Measurements from ENCODE around the gene NFATC2IP.

Gene NFATC2IP

DNA sequence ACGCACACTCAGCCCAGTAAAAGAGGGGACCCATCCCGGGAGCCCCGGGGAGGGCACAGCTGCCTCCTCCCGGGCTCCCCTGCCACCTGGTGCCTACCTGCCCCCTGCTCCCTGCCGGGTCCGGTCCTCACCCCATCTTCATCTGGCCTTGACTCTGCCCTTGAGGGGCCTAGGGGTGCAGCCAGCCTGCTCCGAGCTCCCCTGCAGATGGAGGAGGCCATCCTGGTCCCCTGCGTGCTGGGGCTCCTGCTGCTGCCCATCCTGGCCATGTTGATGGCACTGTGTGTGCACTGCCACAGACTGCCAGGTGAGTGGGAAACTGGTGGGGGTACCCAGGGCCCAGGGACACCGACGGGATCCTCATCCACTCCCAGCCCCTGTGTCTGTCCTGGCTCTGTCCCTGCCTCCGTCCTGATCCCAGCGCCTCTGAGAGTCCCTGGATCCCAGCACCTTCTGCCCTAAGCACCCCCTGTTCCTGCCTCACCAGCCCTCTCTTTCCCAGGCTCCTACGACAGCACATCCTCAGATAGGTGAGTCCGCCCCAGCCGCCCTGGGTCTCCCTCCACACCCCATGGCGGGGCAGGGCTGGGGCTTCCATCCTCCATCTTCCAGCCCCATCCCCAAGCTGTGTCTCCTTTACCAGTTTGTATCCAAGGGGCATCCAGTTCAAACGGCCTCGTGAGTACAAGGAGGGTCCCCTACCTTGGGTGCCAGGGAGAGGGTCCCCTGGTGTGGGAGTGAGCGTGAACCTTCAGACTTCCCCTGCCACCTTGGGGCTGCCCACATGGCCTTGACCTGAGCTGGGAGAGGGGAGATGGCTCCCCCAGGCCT is 34.7 kb downstream of the NFATC2IP start:
- no peak for DNase-seq (ENCODE audit: low read depth in 2 of 2)
- H3K4me3 ChIP-seq (replicated peaks in 1 of 2; ENCODE audit: low read depth in 2 of 2, low read length in 2 of 2) = no peak overlapping the region
- TF ChIP-seq, protein P1, sequence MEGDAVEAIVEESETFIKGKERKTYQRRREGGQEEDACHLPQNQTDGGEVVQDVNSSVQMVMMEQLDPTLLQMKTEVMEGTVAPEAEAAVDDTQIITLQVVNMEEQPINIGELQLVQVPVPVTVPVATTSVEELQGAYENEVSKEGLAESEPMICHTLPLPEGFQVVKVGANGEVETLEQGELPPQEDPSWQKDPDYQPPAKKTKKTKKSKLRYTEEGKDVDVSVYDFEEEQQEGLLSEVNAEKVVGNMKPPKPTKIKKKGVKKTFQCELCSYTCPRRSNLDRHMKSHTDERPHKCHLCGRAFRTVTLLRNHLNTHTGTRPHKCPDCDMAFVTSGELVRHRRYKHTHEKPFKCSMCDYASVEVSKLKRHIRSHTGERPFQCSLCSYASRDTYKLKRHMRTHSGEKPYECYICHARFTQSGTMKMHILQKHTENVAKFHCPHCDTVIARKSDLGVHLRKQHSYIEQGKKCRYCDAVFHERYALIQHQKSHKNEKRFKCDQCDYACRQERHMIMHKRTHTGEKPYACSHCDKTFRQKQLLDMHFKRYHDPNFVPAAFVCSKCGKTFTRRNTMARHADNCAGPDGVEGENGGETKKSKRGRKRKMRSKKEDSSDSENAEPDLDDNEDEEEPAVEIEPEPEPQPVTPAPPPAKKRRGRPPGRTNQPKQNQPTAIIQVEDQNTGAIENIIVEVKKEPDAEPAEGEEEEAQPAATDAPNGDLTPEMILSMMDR (IDR thresholded peaks at IDR 0.05; ENCODE audit: low read depth, low read length) = no peak

DNA sequence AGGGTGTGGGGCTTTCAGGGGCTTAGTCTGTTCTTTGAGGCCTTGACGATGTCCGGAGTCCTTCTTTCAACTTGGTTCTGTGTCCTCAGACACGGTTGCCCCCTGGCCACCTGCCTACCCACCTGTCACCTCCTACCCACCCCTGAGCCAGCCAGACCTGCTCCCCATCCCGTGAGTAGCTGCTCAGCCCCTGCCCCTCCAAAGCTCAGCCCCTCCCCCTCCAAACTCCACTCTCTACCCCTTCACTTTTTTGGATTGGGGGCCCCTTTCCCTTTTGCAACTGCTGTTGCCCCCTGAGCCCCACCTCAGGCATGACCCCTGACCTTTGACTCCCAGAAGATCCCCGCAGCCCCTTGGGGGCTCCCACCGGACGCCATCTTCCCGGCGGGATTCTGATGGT is 35.3 kb downstream of the NFATC2IP start:
- no peak overlapping the region for H3K4me3 ChIP-seq (replicated peaks in 1 of 2; ENCODE audit: low read depth in 2 of 2, low read length in 2 of 2)
- no peak for DNase-seq (ENCODE audit: low read depth in 2 of 2)

DNA sequence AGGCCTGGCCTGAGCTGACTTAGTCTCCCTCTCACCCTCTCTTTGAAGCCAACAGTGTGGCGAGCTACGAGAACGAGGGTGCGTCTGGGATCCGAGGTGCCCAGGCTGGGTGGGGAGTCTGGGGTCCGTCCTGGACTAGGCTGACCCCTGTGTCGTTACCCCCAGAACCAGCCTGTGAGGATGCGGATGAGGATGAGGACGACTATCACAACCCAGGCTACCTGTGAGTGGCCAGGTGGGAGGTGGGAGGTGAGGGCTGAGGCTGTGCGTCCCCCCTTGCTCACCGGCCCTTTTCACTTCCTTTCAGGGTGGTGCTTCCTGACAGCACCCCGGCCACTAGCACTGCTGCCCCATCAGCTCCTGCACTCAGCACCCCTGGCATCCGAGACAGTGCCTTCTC is 35.8 kb downstream of the NFATC2IP start:
- no peak overlapping the region for H3K4me3 ChIP-seq (replicated peaks in 1 of 2; ENCODE audit: low read depth in 2 of 2, low read length in 2 of 2)
- TF ChIP-seq, protein P1 (IDR thresholded peaks at IDR 0.05; ENCODE audit: low read depth, low read length) = no peak
- DNase-seq (ENCODE audit: low read depth in 2 of 2) = no peak

More for the DNA sequence above, 35.3 kb downstream of the NFATC2IP start:
- TF ChIP-seq, protein P1 (IDR thresholded peaks at IDR 0.05; ENCODE audit: low read depth, low read length) = no peak

DNA sequence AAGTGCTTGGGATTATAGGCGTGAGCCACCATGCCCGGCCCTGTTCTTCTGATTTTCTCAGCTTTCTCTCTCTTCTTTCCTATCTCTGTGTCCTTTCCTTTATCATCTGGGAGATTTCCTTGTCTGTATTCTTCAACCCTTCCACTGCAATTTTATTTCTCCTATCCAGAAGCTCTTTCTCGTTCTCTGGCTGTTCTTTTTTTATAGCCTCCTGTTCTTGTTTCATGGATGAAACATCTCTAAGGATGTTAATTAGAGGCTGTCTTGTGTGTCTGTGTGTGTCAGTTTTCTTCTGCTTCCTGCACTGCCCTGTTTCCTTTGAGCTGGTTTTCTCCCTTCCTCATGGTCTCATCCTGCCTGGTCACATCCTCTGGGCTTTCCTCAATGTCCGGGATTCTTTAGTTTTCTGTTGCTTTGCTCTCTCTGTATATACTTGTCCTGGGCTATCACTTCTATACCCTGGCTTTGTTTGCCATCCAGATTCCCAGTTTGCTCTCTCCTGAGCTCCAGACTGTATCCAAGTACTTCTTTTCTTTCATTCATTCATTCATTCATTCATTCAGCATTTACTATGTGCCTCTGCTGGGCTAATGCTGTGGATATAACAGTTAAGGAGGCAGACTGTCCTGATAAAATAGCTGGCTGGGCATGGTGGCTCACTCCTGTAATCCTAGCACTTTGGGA is 36.6 kb downstream of the NFATC2IP start:
- no peak overlapping the region for H3K4me3 ChIP-seq (replicated peaks in 1 of 2; ENCODE audit: low read depth in 2 of 2, low read length in 2 of 2)
- TF ChIP-seq, protein P1 (IDR thresholded peaks at IDR 0.05; ENCODE audit: low read depth, low read length) = no peak

DNA sequence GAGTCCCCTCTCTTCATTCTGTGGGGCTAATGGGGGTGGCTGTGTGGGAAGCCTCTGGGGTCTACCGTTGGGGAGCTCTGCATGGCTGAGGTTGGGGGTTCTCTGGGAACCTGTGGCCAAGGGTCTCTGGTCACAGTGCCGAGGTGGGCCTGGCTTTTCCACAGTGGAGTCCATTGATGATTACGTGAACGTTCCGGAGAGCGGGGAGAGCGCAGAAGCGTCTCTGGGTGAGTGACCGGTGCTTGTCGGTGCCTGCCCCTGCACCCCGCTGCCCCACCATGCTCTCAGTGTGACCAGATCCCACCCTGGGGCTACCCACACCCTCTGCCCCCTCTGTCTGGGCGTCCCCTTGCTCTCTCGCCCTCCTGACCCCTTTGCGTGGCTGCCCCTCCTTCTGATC is 38.6 kb downstream of the NFATC2IP start:
- no peak for DNase-seq (ENCODE audit: low read depth in 2 of 2)
- TF ChIP-seq, protein P1 (IDR thresholded peaks at IDR 0.05; ENCODE audit: low read depth, low read length) = no peak
- H3K4me3 ChIP-seq (replicated peaks in 1 of 2; ENCODE audit: low read depth in 2 of 2, low read length in 2 of 2) = no peak overlapping the region

More for the DNA sequence above, 36.6 kb downstream of the NFATC2IP start:
- DNase-seq (ENCODE audit: low read depth in 2 of 2) = no peak

DNA sequence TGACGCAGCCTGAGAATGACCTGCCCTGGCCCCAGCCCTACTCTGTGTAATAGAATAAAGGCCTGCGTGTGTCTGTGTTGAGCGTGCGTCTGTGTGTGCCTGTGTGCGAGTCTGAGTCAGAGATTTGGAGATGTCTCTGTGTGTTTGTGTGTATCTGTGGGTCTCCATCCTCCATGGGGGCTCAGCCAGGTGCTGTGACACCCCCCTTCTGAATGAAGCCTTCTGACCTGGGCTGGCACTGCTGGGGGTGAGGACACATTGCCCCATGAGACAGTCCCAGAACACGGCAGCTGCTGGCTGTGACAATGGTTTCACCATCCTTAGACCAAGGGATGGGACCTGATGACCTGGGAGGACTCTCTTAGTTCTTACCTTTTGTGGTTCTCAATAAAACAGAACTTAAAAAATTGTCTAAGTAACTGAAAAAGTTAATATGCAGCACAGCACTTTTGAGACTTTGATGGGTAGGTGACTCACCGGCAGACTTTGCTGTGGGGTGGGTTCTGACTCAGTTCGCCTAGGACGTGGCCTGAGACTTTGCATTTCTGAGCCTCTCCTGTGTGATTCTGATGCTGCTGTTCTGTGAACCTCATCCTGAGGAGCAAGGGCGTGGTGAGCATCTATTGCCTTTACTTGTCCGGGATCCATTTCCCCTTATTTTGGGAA is 39.8 kb downstream of the NFATC2IP start:
- H3K4me3 ChIP-seq (replicated peaks in 1 of 2; ENCODE audit: low read depth in 2 of 2, low read length in 2 of 2) = no peak overlapping the region
- no peak for DNase-seq (ENCODE audit: low read depth in 2 of 2)
- TF ChIP-seq, protein P1 (IDR thresholded peaks at IDR 0.05; ENCODE audit: low read depth, low read length) = no peak
